HG03159 (cell line): ENCODE data around the gene RXRB.

Experiments
- ATAC-seq: cut with Tn5 transposase; IDR thresholded peaks from one replicate; pipeline ENCODE4 v1.9.1; 2021; ENCODE audit warnings: mild to moderate bottlenecking, moderate library complexity; ENCODE audit not compliant: unreplicated experiment

RXRB gene

DNA sequence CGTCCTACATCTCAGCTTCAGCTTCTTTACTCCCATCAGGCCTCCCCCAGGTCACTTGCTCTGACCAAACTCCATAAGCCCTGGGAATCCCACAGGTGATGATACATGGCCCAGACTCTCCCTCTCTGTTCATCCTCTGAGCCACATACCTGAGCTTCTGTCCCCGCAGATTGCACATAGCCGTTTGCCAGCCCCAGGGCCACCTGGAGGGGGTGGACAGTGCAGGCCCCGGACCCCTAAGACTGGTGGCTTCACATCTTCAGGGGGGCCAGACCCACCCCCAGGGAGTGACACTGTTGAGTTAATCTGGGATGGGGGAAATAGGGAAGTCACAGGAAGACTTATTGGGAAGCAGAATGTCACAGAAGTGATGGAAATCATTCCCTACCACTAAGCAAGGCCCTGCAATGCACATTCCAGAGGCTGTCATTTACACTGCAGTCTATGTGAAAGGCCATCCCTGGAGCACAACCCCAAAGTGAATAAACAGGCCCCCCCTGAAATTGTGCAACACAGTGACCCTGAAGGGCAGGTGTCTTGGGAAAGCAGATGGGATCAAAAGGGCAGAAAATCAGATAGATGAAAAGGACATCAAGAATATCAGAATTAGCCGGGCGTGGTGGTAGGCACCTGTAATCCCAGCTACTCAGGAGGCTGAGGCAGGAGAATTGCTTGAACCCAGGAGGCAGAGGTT, 2.2 kb downstream of the RXRB start:
- no peak for ATAC-seq

DNA sequence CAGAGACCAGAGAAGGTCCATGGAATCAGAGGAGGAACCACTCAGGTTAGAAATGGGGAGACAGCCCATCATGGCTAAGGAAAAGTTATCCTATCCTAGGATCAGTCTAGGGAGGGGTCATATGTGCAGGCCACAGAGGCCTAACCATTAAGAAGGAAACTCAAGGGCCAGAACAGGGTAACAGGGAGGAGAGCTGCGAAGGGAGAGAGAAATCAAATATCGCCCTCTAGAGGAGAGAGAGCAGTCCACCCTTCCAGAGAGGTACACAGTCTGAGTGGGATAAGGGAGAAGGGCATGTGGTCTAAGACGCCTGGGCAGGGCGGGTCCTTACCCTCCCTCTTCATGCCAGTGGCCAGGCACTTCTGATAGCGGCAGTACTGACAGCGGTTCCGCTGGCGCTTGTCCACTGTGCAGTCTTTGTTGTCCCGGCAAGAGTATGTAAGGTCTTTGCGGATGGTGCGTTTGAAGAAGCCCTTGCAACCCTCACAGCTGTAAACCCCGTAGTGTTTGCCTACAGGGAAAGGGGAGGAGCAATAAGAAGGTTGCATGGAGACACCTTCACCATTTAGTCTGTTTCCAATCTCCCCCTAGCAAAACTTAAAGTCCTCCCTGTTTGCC, 2.9 kb downstream of the RXRB start:
- no peak for ATAC-seq

DNA sequence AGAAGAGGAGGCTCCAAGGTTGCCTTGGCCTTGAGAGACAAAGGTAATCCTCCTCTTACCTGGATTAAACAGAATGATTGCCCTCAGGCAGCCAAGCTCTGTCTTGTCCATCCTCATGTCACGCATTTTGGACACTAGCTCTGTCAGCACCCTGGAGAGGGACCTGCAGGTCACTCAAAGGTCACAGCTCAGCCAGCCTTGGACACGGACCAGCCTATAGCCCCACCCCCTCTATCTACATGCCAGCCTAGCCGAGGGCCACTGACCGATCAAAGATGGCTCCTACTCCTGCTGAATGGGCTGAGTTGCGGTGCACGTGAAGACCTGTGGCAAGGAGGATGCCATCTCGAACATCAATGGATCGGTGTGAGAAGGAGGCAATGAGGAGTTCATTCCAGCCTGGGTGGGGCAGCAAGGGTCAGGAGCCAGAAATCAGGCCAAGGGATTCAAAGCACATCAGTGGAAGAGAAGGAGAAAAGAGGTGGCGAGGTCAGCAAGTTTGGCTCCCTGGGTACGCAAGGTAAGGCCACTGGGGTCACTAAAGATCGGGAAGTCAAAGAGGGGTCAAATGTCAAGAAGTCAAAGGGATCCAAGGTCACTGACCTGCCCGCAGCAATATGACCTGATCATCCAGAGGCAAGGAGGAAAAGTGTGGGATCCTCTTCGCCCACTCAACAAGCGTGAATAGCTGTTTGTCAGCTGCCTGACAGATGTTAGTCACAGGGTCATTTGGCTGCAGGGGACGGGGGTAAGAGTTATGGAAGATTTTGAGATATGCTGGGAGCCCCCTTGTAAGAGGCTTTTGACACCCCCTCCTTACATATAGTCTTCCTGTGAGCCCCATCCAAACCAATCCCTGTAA, 4.9 kb downstream of the RXRB start:
- no peak for ATAC-seq

DNA sequence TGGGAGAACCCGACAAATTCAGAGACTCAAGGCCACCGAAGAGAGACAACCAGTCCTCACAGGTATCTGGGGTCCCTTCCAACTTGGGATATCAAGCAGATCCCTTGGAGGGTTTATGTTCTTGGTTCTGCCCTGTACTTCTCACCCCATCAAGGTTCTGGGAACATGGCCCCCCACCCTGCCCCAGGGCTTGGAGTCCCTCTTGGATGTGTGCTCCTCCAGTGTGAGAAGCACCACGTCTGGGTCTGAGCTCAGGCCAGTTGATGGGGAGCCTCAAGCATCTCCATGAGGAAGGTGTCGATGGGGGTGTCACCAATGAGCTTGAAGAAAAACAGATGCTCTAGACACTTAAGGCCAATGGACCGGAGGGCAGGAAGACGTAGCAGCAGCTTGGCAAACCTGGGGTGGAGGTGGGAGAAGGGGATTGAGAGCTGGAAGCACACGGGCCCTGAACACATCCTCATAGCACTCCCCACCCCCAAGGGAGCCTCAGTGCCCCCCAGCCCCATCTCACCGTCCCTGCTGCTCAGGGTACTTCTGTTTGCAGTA, 6.0 kb downstream of the RXRB start:
- no peak for ATAC-seq

DNA sequence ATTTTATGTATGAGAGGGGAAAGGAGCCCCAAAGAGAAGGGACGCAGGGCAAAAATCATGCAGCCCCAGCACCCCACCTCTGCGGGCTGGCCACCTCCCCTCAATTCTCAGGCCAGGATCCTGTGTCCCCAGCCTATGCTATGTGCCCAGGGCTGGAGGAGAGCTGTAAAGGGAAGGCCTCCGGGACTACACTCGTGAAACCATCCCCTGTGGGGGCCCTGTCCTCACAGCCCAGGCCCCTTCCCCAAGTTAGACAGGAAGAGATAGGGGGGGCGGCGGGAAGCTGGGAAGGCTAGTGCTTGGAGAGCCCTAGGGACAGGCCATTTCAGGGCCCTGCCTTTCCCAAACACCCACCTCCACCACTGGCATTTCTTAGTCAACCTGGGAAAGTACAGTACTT, 6.8 kb downstream of the RXRB start:
- no peak for ATAC-seq

DNA sequence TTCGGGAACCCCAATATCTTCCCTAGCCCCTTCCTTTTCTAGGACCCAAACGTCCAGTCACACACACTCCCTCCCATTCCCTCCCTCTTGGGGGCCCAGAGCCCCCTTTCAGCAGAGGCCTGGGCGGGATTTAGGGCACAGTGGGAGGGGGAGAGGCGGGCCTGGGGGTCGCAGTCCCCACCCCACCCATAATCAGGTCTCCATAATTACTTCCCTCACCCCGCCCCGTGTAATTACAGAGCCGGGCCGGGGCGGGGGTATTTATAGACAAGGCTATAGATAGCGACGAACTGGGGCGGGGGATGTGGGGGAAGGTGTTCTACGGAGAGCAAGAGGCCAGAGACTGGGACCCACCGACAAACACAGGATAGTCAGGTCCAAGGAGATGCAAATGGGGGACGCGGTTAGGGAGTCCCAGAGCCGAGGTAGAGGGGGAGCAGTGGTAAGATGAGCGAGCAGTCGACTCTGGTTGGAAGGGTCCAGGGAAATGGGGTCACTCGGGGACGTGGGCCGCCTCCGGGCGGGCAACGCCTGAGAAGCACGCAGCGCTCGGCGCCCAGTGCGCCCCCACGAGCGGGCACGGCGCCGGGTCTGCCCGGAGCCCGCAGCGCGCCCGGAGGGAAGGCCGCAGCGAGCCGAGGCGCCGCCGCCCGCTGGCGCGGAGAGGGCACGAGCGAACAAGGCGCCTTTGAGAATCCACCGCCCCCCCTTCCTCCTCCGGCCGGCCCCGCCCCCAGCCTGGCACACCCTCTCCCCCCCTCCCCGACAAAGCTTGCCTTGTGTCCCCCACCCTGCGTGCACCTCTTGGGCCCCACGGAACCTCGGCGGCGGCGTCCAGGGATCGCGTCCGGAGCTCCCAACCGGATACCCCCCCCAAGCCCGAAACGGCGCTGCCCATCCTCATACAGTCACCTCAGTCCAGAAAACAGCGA, 7.5 kb downstream of the RXRB start:
- no peak for ATAC-seq

DNA sequence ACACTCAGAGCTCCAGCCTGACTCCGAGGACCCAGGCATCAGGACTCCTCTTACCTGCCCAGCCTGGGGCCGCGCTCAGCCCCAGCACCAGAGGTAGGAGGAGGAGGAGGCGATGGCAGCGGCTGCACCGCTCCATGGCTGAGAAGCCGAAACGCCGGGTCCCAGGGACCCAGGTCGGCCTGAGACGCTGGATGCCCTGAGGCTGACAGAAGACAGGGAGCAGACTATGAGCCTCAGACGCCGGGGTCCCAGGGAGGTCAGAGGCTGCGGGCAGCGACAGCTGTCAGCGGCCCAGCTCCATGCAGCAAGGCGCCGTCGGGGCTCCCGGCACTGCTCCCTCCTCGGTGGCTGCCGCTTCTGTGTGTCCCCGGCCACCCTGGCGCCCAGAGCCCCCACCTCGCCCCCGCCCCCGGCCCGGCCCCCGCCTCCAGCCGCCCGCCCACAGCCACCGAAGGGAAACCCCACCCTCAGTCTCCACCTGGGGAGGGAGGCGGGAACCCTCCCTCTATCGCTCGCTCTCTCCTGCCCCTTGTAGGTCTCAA, 8.3 kb downstream of the RXRB start, which contains the start of gene COL11A2:
Gene COL11A2, minus strand, starts transcription at position 363 of the 542 bp plus-strand sequence. Its CDS starts 227 bp downstream, at position 136.
- ATAC-seq = no peak

DNA sequence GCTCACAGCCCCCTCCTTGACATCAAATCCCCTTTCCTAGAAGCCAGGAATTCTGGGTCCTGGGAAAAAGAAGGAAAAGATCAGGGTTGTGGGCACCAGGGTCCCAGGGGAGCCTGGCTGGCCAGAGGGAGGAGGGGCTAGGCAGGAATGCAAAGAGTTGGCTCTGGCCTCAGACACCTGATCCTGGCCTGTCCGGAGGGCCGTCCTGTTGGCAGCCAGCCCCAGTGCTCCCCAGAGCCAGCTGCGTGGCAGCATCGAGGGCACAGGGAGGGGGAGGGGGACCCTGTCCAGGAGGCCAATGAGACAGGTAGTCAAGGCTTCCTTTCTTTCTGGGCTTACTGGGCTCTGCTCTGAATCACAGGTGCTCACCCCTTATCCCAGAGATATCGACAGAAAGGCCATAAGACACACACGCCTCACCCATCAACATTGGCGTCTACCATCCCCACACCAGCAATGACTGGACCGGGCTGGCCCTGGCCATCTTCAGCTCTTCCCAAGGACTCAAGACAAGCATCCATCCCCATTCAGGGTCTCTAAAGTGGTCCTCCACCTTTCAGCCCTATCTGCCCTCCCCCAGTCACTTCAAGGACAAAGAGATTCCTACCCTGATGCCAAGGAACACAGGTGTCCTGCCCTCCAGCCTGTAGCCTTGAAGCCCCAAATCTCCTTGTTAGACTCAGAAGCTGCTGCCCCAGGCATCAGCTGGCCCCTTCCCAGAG, 8.9 kb downstream of the RXRB start:
- ATAC-seq = no peak

DNA sequence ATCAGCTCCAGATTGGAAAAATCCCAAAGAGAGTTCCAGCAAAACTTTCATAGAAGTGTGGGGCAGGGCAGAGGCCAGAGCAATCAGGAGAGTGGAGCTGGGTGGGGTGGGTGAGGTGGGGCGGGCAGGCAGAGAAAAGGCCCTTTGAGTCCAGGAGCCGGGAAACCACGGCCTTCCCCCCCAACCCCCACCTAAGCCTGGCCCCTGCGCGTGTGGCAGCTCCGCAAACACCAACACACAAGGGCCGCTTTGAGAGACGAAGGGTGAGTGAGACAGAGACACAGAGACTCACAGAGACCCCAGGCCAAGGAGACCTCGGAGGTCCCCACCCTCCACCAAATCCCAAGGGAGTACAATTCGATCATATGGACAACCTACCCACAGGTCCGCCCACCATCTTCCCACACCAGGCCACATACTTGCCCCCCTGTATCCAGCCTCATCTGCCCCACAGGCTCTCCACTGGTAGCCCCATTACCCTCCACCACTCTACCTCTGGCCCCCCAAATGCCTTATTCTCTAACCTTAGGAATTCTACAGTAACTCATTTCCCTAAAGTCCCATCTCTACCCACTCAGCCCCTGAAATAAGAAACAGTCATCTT, 9.9 kb downstream of the RXRB start:
- no peak for ATAC-seq

DNA sequence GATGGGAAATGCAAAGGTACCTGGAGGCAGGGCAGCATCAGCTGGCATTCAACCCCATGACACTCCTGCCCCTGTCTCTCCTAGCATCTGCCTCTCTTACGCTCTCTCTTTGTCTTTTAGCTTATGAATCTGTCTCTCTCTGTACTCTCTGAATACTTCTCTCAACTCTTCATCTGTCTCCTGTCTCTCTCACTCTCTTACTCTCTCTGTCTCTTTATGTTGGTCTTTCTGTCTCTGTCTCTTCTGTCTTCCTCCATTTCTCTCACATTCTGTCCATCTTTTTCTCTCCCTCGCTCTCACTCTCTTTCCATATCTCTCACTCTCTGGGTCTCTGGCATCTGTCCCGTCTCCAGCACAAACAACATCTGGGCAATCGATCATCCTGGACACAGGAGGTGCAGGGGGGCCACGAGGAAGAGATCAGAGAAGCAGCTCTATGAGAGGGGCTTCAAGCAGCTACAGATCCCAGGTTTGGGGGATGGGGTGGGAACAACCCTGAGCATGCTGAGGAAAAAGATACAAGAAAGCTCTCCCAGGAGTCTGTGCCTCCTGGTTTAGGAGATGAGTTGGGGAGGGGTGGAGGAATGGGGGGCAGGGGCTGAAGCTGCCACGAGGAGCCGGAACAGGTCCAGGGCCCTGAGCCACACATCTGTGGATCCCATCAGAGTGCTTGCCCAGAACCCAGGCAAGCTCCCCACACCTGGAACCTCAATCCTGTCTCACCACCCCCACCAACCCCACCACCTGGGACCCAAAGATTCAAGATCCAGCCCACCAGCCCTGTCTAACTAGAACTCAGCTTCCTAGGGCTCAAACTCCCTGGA, 10.6 kb downstream of the RXRB start:
- no peak for ATAC-seq

DNA sequence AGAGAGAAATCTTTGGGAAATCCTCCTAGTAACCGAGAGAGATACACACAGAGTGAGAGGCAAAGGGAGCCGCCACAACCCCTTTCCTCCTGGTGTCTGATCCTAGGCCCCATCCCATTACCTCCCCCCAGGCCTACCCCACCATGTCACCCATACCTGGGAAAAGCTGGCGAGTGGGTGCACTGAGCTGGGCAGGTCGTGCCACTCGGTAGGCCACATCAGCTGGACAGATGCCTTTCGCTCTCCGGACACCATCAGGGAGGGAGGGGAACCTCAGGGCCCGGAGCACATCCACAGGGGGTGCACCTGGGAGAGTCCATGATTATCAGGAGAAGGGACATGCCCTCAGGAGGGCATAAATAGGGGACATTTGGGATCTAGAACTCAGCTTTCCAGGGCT, 11.3 kb downstream of the RXRB start:
- ATAC-seq = no peak

DNA sequence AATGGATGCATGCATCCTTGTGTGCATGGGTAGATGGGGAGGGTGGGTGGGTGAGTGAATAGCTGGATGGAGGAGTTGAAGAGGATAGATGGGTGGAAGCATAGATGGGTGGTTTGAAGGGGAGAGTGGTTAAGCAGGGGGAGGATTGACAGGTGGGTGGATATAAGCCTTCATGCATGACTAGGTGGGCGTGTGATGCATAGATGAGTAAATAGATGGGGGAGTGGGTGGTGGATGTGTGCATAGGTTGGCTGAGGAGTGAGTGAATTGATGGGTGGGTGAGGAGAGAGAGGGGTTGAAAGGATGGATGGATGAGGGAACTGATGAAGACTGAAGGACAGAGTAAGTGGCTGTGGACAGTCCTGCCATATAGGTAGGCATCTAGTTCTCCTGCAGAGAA, 12.7 kb downstream of the RXRB start:
- ATAC-seq = no peak

DNA sequence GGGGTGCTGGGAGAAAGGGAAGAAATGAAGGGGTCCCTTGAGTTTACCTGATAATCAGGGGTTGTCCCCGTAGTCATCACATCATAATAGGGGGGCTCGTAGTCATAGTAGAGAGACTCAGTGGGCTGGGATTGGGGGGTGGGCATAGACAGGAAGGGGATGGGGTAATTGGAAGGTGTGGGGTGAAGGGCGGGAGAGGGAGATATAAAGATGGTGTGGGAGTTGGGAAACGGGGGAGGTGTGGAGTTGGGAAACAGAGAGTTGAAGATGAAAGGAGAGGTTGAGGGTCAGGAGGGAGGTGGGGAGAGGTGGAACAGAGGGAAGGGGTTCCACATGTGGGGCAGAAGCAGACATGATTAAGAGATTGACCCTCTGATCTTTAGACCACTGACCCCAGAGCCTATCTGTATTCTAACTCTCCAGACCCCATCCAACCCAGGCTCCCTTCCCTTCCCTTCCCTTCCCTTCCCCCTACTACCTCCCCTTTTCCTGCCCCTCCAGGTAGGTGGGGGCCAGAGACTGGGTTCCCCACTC, 14.7 kb downstream of the RXRB start:
- ATAC-seq = no peak

DNA sequence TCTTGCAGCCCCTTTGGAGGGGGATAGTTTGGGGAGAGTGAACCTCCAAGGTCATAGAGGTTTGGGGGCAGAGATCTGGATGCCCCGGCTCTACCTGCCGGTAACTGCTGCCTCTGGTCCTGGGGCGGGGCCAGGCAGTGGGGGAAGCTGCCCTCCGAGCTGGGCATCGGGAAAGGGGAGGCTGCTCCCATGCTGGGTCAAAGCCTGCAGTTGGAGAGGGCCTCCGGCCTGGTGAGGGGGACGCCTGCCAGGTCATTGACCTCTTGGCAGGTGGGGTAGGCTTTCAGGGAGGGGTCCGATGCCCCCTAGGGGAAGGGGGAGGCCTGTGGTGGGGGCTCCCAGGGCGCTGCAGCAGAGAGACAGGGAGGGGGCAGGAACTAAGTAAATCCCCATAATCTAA, 15.3 kb downstream of the RXRB start:
- no peak for ATAC-seq

DNA sequence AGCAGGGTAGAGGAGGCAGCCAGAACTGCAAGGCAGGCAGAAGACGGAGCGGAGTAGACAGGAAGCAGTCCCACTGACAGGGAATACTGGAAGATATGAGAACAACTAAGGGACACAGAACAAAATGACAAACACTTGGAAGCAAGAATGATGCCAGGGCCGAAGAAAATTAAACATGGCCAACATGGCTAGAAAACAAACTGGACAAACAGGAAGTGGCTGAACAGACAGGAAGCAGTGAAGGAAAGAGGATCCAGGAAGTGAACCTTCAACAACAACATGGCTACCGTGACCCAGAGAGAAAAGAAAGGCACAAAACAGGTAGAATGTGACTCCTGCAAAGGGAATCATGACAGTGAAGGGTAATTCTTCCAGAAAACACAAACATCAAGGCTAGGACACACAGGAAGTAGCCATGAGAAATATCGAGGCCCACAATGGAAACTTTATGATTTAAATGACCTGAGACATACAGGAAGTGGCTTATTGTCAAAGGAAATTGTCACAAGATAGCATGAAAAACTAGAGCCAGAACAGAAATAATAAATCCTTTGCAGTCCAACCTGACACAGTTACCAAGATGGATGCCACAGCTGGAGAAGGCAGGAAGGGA, 17.3 kb downstream of the RXRB start:
- ATAC-seq = no peak

DNA sequence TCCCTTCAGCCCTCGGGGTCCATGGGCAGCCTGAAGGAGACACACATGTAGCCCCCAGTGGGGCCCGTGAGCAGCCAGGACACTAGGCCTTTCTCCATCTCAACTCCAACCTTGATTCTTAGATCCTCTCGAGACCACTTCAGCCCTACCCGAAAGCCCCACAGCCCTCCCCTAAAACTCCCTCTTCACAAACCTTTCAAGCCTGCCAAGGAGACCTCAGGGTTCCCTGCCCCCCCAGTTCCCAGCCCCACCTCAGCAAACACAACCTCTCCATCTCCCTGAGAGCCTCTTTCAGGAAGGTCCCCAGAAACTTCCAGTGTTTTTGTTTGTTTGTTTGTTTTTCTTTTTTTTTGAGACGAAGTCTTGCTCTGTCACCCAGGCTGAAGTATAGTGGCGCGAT, 19.3 kb downstream of the RXRB start:
- ATAC-seq = no peak

DNA sequence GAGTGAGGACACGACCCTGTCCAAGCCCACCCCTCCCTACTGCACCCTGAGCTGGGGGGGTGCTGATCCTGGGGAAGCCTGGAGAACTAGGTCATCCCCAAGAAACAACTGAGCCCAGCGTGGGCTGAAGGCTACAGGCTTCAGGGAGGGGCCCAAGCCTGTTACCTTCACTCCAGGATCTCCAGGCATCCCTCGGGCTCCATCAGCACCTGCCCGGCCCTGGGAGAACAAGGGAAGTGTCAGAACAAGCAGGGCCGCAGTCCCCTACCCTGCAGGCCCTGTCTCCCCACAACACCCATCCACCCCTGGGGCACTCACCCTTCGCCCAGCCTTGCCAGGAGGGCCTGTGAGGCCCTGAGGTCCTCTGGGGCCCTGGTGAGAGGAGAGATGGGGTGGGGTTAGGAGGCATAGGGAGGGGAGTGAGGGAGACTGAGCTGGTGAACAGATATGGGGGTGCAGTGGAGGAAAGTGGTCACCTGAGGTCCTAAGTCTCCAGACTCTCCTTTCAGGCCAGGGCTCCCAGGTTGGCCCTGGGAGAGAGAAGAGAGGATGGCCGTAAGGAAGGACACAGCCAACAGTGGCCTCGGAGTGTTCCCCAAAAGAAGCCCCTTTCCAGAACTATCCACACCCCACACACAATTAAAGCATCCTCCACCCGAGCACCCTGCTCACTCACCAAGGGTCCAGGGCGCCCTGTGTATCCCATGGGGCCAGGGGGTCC, 21.6 kb downstream of the RXRB start:
- ATAC-seq = no peak
